ENCODE measurements around the gene YPEL1. TPM values are rescaled to one million over a fixed set of nuclear protein-coding genes. Genes with fewer than 3 reads are reported as not detected.

Gene YPEL1
- total RNA-seq, 1 donor from 2014 or later: 32.2 TPM

GRCh38 chr22:21758091-21758864, 22.7 kb upstream of the YPEL1 start:
- H3K36me3 ChIP-seq: peaks cover 8% of the 10 kb centered on the region
- peaks cover 25% of the 10 kb centered on the region for H3K4me1 Mint-ChIP-seq

GRCh38 chr22:21755851-21756284, 20.3 kb upstream of the YPEL1 start:
- Mint-ChIP-seq H3K27me3 (ENCODE audit: insufficient read depth, low read depth) (peaks cover 8% of the 10 kb centered on the region), H3K27ac (peak overlapping the region; percentile 24), H3K4me3 (no peak overlapping the region), H3K4me1 (peaks cover 32% of the 10 kb centered on the region), H3K36me3 (peaks cover 6% of the 10 kb centered on the region), H3K9me3 (no peaks in the 10 kb centered on the region)
- Histone ChIP-seq H3K9me3 (ENCODE audit: low read depth) (no peaks in the 10 kb centered on the region), H3K4me3 (no peak overlapping the region), H3K27me3 (no peaks in the 10 kb centered on the region), H3K79me2 (ENCODE audit: low read depth) (no peaks in the 10 kb centered on the region), H2AFZ (replicated peaks) (no peak overlapping the region), H4K20me1 (ENCODE audit: low read depth) (peaks cover 17% of the 10 kb centered on the region), H3K9ac (no peak overlapping the region), H3K4me1 (peaks cover 16% of the 10 kb centered on the region), H3K27ac (no peak overlapping the region), H3F3A (ENCODE audit: low read depth) (peaks cover 13% of the 10 kb centered on the region), H3K36me3 (no peaks in the 10 kb centered on the region), H3K4me2 (no peak overlapping the region)
- TF ChIP-seq CTCF (IDR thresholded peaks at IDR 0.05): no peak
- TF ChIP-seq EZH2 (IDR thresholded peaks at IDR 0.05): no peak
- no peak for TF ChIP-seq EZH2phosphoT487 (IDR thresholded peaks at IDR 0.05)
- DNase-seq (ENCODE audit: low spot score): no peak

More at GRCh38 chr22:21758091-21758864, 22.7 kb upstream of the YPEL1 start:
- Mint-ChIP-seq H3K9me3 (no peaks in the 10 kb centered on the region), H3K27me3 (ENCODE audit: insufficient read depth, low read depth) (peaks cover 8% of the 10 kb centered on the region), H3K4me3 (no peak overlapping the region), H3K27ac (no peak overlapping the region), H3K36me3 (peaks cover 13% of the 10 kb centered on the region)
- Histone ChIP-seq H3K4me3 (no peak overlapping the region), H3K4me1 (peaks cover 16% of the 10 kb centered on the region), H3K27ac (no peak overlapping the region), H3K79me2 (ENCODE audit: low read depth) (no peaks in the 10 kb centered on the region), H3K9ac (no peak overlapping the region), H3F3A (ENCODE audit: low read depth) (peaks cover 18% of the 10 kb centered on the region), H4K20me1 (ENCODE audit: low read depth) (peaks cover 23% of the 10 kb centered on the region), H3K27me3 (no peaks in the 10 kb centered on the region), H3K9me3 (ENCODE audit: low read depth) (no peaks in the 10 kb centered on the region), H3K4me2 (no peak overlapping the region), H2AFZ (replicated peaks) (no peak overlapping the region)
- DNase-seq (ENCODE audit: low spot score): no peak
- TF ChIP-seq CTCF (IDR thresholded peaks at IDR 0.05) (no peak), EZH2phosphoT487 (IDR thresholded peaks at IDR 0.05) (no peak), EZH2 (IDR thresholded peaks at IDR 0.05) (no peak)

GRCh38 chr22:21754523-21754922, 18.9 kb upstream of the YPEL1 start:
- Mint-ChIP-seq H3K27me3 (ENCODE audit: insufficient read depth, low read depth) (peaks cover 8% of the 10 kb centered on the region), H3K9me3 (no peaks in the 10 kb centered on the region), H3K27ac (peak overlapping the region; percentile 94), H3K4me3 (peak overlapping the region; percentile 42), H3K4me1 (peaks cover 32% of the 10 kb centered on the region), H3K36me3 (peaks cover 6% of the 10 kb centered on the region)
- H3K4me1 ChIP-seq: peaks cover 16% of the 10 kb centered on the region
- H3K4me2 ChIP-seq: peak overlapping the region; percentile 44
- H3K27ac ChIP-seq: no peak overlapping the region
- TF ChIP-seq CTCF (IDR thresholded peaks at IDR 0.05): no peak
- TF ChIP-seq EZH2phosphoT487 (IDR thresholded peaks at IDR 0.05): no peak
- no peak for TF ChIP-seq EZH2 (IDR thresholded peaks at IDR 0.05)
- no peak overlapping the region for H2AFZ ChIP-seq (replicated peaks)
- H3K79me2 ChIP-seq (ENCODE audit: low read depth): no peaks in the 10 kb centered on the region
- peaks cover 14% of the 10 kb centered on the region for H4K20me1 ChIP-seq (ENCODE audit: low read depth)
- H3K9ac ChIP-seq: no peak overlapping the region
- no peak overlapping the region for H3K4me3 ChIP-seq
- DNase-seq (ENCODE audit: low spot score): no peak
- no peaks in the 10 kb centered on the region for H3K9me3 ChIP-seq (ENCODE audit: low read depth)
- peaks cover 13% of the 10 kb centered on the region for H3F3A ChIP-seq (ENCODE audit: low read depth)
- H3K27me3 ChIP-seq: no peaks in the 10 kb centered on the region
- no peaks in the 10 kb centered on the region for H3K36me3 ChIP-seq

Data from neural progenitor cell (in vitro differentiated cells).